ENCODE measurements around the gene BID.

DNA sequence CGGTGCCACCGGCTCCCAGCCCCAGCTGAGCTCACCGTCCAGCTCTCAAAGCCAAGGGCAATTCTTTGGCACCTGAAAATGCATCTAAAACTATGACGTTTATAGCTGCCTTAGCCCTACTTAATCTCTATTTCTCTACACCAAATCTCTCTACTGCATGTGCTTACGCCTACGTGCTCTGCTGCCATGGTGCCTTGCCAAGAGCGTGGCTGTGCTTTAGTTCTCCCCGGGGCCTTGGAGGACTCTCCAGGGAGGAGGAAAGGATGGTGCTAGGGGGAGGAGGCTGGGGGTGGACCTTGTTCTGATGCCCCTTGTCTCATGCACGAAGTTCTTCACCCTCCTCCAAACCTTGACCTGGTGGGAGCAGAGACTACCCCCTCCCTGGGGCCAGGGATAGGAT, 9.0 kb upstream of the BID start:
- TF ChIP-seq, protein P1, sequence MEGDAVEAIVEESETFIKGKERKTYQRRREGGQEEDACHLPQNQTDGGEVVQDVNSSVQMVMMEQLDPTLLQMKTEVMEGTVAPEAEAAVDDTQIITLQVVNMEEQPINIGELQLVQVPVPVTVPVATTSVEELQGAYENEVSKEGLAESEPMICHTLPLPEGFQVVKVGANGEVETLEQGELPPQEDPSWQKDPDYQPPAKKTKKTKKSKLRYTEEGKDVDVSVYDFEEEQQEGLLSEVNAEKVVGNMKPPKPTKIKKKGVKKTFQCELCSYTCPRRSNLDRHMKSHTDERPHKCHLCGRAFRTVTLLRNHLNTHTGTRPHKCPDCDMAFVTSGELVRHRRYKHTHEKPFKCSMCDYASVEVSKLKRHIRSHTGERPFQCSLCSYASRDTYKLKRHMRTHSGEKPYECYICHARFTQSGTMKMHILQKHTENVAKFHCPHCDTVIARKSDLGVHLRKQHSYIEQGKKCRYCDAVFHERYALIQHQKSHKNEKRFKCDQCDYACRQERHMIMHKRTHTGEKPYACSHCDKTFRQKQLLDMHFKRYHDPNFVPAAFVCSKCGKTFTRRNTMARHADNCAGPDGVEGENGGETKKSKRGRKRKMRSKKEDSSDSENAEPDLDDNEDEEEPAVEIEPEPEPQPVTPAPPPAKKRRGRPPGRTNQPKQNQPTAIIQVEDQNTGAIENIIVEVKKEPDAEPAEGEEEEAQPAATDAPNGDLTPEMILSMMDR (IDR thresholded peaks at IDR 0.05): no peak
- TF ChIP-seq POLR2A (IDR thresholded peaks at IDR 0.05): no peak
